ENCODE data around the gene ZNF765. TPM values are rescaled to one million over a fixed set of nuclear protein-coding genes. Genes with fewer than 3 reads are reported as not detected.

Gene ZNF765
- total RNA-seq, 1 experiment from 2014 or later, result 6.7 TPM

DNA sequence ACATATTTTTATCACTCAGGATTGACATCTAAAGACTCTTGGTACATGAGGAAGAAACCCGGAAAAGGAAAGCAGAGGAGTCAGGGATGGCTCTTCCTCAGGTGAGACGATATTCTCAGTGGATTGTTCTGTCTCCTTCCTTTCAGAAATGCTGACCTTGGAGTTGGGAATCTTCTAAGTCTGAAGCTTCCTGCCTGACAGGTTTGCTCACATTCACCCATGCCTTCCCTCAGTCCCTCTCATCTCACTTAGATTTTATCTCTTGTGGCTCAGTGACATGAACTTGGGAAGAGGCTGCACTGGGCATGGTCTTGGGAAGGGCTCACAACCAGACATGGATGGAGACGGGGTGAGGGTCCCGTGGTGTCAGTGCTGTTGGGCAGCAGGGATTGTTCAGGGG is 22.8 kb upstream of the ZNF765 start:
- DNase-seq (ENCODE audit: low read depth, low spot score) (no peak), ATAC-seq (no peak)
- no TSS peak for BruUV-seq (replicated peaks)
- no peaks in the 10 kb centered on the region for H3K9me2 ChIP-seq (ENCODE audit: insufficient read depth)
- H3K9ac ChIP-seq (ENCODE audit: low read length), result no peak overlapping the region
- H2AFZ ChIP-seq (ENCODE audit: low read depth, low read length, poor library complexity, severe bottlenecking), result no peak overlapping the region
- no peaks in the 10 kb centered on the region for H3K27me3 ChIP-seq (ENCODE audit: insufficient read depth, low read length)
- no peak for TF ChIP-seq SRF (IDR thresholded peaks at IDR 0.05; ENCODE audit: low read depth)
- TF ChIP-seq CEBPB (IDR thresholded peaks at IDR 0.05; ENCODE audit: low read depth), result no peak
- no peak for TF ChIP-seq EZH2 (IDR thresholded peaks at IDR 0.05)
- TF ChIP-seq CBX3 (IDR thresholded peaks at IDR 0.05; ENCODE audit: low read depth), result no peak
- TF ChIP-seq TCF7L2 (IDR thresholded peaks at IDR 0.05; ENCODE audit: borderline replicate concordance, extremely low read depth, insufficient read depth, insufficient read length), result no peak
- TF ChIP-seq, protein P1, sequence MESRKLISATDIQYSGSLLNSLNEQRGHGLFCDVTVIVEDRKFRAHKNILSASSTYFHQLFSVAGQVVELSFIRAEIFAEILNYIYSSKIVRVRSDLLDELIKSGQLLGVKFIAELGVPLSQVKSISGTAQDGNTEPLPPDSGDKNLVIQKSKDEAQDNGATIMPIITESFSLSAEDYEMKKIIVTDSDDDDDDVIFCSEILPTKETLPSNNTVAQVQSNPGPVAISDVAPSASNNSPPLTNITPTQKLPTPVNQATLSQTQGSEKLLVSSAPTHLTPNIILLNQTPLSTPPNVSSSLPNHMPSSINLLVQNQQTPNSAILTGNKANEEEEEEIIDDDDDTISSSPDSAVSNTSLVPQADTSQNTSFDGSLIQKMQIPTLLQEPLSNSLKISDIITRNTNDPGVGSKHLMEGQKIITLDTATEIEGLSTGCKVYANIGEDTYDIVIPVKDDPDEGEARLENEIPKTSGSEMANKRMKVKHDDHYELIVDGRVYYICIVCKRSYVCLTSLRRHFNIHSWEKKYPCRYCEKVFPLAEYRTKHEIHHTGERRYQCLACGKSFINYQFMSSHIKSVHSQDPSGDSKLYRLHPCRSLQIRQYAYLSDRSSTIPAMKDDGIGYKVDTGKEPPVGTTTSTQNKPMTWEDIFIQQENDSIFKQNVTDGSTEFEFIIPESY (IDR thresholded peaks at IDR 0.05; ENCODE audit: extremely low read depth, insufficient replicate concordance, low read length), result no peak
- no peak for TF ChIP-seq ZNF274 (IDR thresholded peaks at IDR 0.05; ENCODE audit: low read depth, low read length)
- TF ChIP-seq ELF1 (IDR thresholded peaks at IDR 0.05; ENCODE audit: borderline replicate concordance, low read depth), result no peak
- TF ChIP-seq SIN3A (IDR thresholded peaks at IDR 0.05; ENCODE audit: low read depth), result no peak
- ChIA-PET POLR2A (no interaction called here), RAD21 (ENCODE audit: low non-redundant PET in 1 of 2, low total read pairs in 2 of 2, uncharacterized antibody in 2 of 2, unreplicated experiment in 2 of 2) (no interaction called here), CTCF (no interaction called here)
- H3K4me1 ChIP-seq (ENCODE audit: control insufficient read depth in 1 of 2, insufficient read depth in 2 of 2, low read length in 2 of 2), result no peaks in the 10 kb centered on the region
- H4K20me1 ChIP-seq (ENCODE audit: insufficient read depth), result no peaks in the 10 kb centered on the region
- no peak overlapping the region for H3K27ac ChIP-seq (ENCODE audit: low read depth, low read length)
- H3K79me2 ChIP-seq (ENCODE audit: insufficient read depth, low read length), result peaks cover 7% of the 10 kb centered on the region; the same call in 1 of the 2 replicates
- peaks cover 0 to 27% of the 10 kb centered on the region in 2 experiments; a peak in 2 of 4 replicates for H3K36me3 ChIP-seq (ENCODE audit: control insufficient read depth in 1 of 2, insufficient read depth in 2 of 2, low read length in 2 of 2)
- no peak overlapping the region for H3K4me2 ChIP-seq (ENCODE audit: low read length)
- no peak overlapping the region for H3K4me3 ChIP-seq (replicated peaks in 1 of 2; ENCODE audit: low read depth in 1 of 2, low read length in 2 of 2)
- intact Hi-C loops (cut with micrococcal nuclease), result no loop called here
- H3K9me3 ChIP-seq (ENCODE audit: control insufficient read depth in 1 of 2, insufficient read depth in 1 of 2, low read depth in 1 of 2, low read length in 2 of 2), result peaks cover 0 to 3% of the 10 kb centered on the region in 2 experiments; a peak in 1 of 4 replicates

Data from HCT116 (cell line).